Measurements from ENCODE around the gene FHIT.

The FHIT gene

DNA sequence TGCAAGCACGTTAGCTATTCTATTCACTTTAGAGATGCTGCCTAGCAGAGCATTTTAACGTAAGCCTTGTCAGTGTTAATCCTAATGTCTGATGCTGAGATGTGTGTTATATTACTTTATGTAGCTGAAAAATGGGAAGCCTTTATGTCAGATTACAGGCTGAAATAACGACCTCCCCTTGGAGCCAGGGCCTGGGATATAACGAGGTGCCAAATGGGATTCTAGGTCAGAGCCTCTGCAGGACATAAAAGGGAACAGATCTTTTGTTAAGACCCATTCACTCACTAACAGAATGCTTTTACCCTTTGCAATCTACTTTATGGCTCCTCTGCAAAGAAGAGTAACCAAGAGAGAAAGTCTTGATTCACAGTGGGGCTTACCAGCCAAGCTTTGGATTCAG is 1385.9 kb downstream of the FHIT start:
- DNase-seq = no peak

DNA sequence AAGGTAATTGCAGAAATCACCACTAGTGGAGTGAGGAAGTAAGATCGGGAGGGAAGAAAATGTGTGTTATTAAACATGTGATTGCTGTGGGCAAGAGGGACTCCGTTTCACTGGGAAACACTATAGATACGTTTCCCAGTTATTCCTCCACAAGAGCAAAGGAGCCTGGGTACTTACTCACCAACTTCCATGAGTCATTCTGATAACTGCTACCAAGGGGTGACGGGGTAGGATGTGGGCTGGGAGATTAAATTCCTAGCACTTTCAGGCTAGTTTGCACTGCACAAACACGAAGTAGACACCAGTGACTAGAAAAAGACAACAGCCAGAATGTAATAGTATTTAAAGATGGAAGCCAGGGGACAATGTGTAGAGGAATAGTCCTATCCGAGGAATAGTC is 1388.6 kb downstream of the FHIT start:
- DNase-seq = peak; percentile 95
- in situ Hi-C loops (cut with HindIII; ENCODE audit: low pct_ligation_motif_present, low sequenced_read_pairs) = no loop called here
- Histone ChIP-seq H3K27ac (peak overlapping the region; percentile 91), H3K36me3 (replicated peaks) (no peaks in the 10 kb centered on the region), H3K27me3 (replicated peaks) (no peaks in the 10 kb centered on the region), H3K4me3 (ENCODE audit: low read depth, low read length) (no peak overlapping the region)
- TF ChIP-seq, protein P1, sequence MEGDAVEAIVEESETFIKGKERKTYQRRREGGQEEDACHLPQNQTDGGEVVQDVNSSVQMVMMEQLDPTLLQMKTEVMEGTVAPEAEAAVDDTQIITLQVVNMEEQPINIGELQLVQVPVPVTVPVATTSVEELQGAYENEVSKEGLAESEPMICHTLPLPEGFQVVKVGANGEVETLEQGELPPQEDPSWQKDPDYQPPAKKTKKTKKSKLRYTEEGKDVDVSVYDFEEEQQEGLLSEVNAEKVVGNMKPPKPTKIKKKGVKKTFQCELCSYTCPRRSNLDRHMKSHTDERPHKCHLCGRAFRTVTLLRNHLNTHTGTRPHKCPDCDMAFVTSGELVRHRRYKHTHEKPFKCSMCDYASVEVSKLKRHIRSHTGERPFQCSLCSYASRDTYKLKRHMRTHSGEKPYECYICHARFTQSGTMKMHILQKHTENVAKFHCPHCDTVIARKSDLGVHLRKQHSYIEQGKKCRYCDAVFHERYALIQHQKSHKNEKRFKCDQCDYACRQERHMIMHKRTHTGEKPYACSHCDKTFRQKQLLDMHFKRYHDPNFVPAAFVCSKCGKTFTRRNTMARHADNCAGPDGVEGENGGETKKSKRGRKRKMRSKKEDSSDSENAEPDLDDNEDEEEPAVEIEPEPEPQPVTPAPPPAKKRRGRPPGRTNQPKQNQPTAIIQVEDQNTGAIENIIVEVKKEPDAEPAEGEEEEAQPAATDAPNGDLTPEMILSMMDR (IDR thresholded peaks at IDR 0.05; ENCODE audit: low read depth, low read length, missing control alignments) = no peak

More for the DNA sequence above, 1385.9 kb downstream of the FHIT start:
- H3K27ac ChIP-seq = no peak overlapping the region
- in situ Hi-C loops (cut with HindIII; ENCODE audit: low pct_ligation_motif_present, low sequenced_read_pairs) = no loop called here
- H3K27me3 ChIP-seq (replicated peaks) = no peaks in the 10 kb centered on the region
- no peak overlapping the region for H3K4me3 ChIP-seq (ENCODE audit: low read depth, low read length)
- no peaks in the 10 kb centered on the region for H3K36me3 ChIP-seq (replicated peaks)
- TF ChIP-seq, protein P1 (IDR thresholded peaks at IDR 0.05; ENCODE audit: low read depth, low read length, missing control alignments) = no peak

DNA sequence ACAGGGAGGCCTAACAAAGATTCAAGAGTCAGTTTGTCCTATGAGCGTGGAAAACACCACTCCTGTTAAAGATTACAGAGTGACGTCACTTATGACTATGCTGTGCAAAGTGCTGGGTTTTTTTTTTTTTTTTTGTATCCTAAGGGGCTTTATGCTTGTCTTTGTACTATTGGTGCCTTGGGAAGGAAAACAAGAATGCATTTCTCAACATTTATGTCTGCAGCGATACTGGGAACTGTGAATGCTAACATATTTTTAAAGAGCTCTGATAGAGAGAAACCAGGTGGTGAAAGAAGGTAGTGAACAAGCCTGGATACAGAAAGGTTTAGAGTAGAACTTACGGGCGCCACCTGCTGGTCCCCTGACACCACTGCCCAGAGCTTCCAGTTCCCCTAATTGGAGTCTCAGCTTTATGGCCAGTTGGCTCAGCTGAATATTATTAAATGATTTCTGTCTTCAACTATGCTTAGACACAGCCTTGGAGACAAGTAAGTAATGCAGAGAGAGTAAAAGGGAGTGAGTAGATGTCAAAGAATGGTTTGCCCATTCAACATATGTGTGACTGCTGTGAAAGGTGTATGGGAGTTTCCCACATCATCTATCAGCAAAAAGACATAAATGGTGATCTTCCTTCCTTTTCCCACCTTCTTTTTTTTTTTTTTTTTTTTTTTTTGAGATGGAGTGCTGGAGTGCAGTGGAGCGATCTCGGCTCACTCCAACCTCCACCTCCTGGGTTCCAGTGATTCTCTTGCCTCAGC is 1393.5 kb downstream of the FHIT start:
- Histone ChIP-seq H3K27ac (no peak overlapping the region), H3K4me3 (ENCODE audit: low read depth, low read length) (no peak overlapping the region), H3K36me3 (replicated peaks) (no peaks in the 10 kb centered on the region), H3K27me3 (replicated peaks) (no peaks in the 10 kb centered on the region)
- TF ChIP-seq, protein P1 (IDR thresholded peaks at IDR 0.05; ENCODE audit: low read depth, low read length, missing control alignments) = peak; percentile 98
- DNase-seq = peak; percentile 87
- in situ Hi-C loops (cut with HindIII; ENCODE audit: low pct_ligation_motif_present, low sequenced_read_pairs) = no loop called here

DNA sequence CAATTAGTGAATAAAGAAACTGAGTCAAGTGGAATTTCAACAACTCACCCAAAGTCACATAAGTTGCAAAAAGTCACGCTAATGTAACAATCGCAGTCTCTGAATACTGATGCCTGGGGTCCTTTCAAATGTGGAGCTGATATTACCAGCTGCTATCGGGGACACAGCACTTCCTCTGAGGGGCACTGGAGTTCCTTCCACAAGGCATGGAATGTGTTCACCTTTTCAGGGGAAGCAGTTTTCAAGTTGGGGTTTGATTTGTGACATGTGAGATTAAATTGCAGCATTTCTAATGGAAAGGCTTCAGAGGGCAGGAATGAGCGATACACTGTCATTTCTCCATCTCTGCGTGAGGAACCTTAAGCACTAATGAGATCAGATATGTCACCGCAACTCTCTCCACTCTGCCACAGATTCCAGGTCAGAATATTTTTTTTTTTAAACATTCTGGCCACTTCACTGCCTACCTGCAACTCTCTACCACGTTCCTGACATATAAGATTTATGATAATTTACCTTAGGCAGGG is 1394.3 kb downstream of the FHIT start:
- Histone ChIP-seq H3K4me3 (ENCODE audit: low read depth, low read length) (no peak overlapping the region), H3K36me3 (replicated peaks) (no peaks in the 10 kb centered on the region), H3K27ac (no peak overlapping the region), H3K27me3 (replicated peaks) (no peaks in the 10 kb centered on the region)
- no peak for DNase-seq
- TF ChIP-seq, protein P1 (IDR thresholded peaks at IDR 0.05; ENCODE audit: low read depth, low read length, missing control alignments) = no peak
- in situ Hi-C loops (cut with HindIII; ENCODE audit: low pct_ligation_motif_present, low sequenced_read_pairs) = no loop called here

DNA sequence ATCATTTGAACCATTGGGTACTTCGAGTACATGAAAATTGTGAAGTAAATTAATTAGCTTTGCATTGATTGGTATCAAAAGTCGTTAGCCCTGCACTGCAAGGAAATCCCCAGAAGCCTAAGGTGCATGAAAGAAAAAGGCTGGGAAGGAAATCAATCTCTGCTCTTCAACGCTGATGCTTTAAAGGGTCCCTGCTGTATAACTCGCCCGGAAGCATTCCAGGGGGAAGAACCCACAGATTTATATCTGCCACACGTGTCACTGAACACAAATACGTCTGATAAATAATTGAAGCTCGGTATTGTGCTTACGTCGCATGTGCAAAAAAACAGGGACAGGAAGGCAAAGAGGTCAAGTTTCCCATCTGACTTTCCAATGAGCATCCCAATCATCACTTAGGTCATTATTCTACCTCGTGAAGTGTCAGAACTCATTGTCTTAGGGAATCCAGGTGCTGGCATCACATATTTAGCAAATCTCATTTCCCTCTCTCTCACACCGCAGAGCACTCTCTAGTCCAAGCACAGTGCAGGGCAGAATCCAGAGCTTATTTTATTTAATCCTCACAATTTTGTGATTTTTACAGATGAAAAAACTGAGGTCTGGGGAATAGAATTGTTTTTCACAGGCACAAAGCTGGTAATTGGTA is 1397.1 kb downstream of the FHIT start:
- no peak for DNase-seq
- Histone ChIP-seq H3K36me3 (replicated peaks) (no peaks in the 10 kb centered on the region), H3K4me3 (ENCODE audit: low read depth, low read length) (no peak overlapping the region), H3K27me3 (replicated peaks) (no peaks in the 10 kb centered on the region), H3K27ac (no peak overlapping the region)
- TF ChIP-seq, protein P1 (IDR thresholded peaks at IDR 0.05; ENCODE audit: low read depth, low read length, missing control alignments) = no peak
- in situ Hi-C loops (cut with HindIII; ENCODE audit: low pct_ligation_motif_present, low sequenced_read_pairs) = no loop called here
